K562 (cell line): ENCODE measurements around the gene CMIP. TPM values are rescaled to one million over a fixed set of nuclear protein-coding genes. Genes with fewer than 3 reads are reported as not detected.
A peak's percentile ranks its signal among the peaks of the same experiment; 100 is the strongest.

Source experiments
- CBFA2T3 ChIP-seq: fragments of 450-650 bp; IDR thresholded peaks from 2 replicates; pipeline ENCODE4 v1.6.1; 2017
- CBX2 ChIP-seq: fragments of 200-600 bp; sonication (generic); IDR thresholded peaks from one replicate; pipeline ENCODE4 v1.6.1; 2012; ENCODE audit warnings: mild to moderate bottlenecking, low read length, inconsistent platforms; ENCODE audit not compliant: insufficient read depth, poor library complexity, severe bottlenecking
- GABPB1 ChIP-seq: sonication (generic); formaldehyde crosslinking; IDR thresholded peaks from 2 replicates; pipeline ENCODE4 v1.8.0; 2022; ENCODE audit warnings: mild to moderate bottlenecking, missing genetic modification reagents
- HDAC3 ChIP-seq: fragments of 450-650 bp; IDR thresholded peaks from 2 replicates; pipeline ENCODE4 v1.6.1; 2018; ENCODE audit warnings: borderline replicate concordance, mild to moderate bottlenecking, moderate library complexity; ENCODE audit not compliant: partially characterized antibody
- NCOR1 ChIP-seq: fragments of 450-650 bp; IDR thresholded peaks from 2 replicates; pipeline ENCODE4 v1.6.1; 2016; ENCODE audit warnings: mild to moderate bottlenecking, moderate library complexity
- NR2F6 ChIP-seq: fragments of 450-650 bp; formaldehyde crosslinking; IDR thresholded peaks from 2 replicates; pipeline ENCODE4 v1.4.0; 2020; ENCODE audit warnings: mild to moderate bottlenecking
- POLR2AphosphoS5 ChIP-seq: IDR thresholded peaks from 2 replicates; pipeline ENCODE4 v1.6.1; 2011; ENCODE audit warnings: mild to moderate bottlenecking, low read depth, low read length, moderate library complexity; ENCODE audit not compliant: control insufficient read depth, insufficient read depth
- TCFL5 ChIP-seq: fragments of 250-450 bp; sonication (Bioruptor Pico); conservative IDR thresholded peaks from 2 replicates; pipeline ENCODE4 v1.6.1; 2021; ENCODE audit warnings: mild to moderate bottlenecking, moderate library complexity, matching md5 sums
- XRCC4 ChIP-seq: IDR thresholded peaks from one replicate; pipeline ENCODE4 v1.6.1; 2011; ENCODE audit not compliant: insufficient read depth, insufficient read length; ENCODE audit errors: extremely low read depth
- polyA plus RNA-seq, 8 experiments: library from polyadenylated mRNA; depleted of rRNA in 4 of 8; stranded (reverse) in 5 of 8; unstranded in 3 of 8; fragments of >200 nt; fragmentation: Nextera tagmentation in 2 of 8; fragmentation: Illumina TruSeq in 1 of 8; extraction: Ambion mirVana in 2 of 8; extraction: Trizol in 1 of 8; gene quantifications; 2 replicates each; pipeline versions ENCODE4 v1.2.1 to v1.2.3, GENCODE V29; 2011 to 2014; ENCODE audit warnings: inconsistent platforms in 1 of 8, missing spikeins in 1 of 8
- total RNA-seq, 7 experiments: library from RNA; depleted of rRNA in 6 of 7; stranded (reverse); fragments of >200 nt in 6 of 7; fragmentation: Illumina TruSeq in 2 of 7; extraction: Trizol in 2 of 7; gene quantifications; 2 replicates each; pipeline versions ENCODE4 v1.2.1 to v1.2.3, GENCODE V29; 2011 to 2021; ENCODE audit warnings: low replicate concordance in 1 of 7
- TF ChIP-seq, protein P1 (sequence below): fragments of 450-650 bp; IDR thresholded peaks from 2 replicates; pipeline ENCODE4 v1.6.1; 2016; ENCODE audit warnings: mild to moderate bottlenecking, moderate library complexity
- TF ChIP-seq, protein P2 (sequence below): fragments of 250-450 bp; sonication (Bioruptor Pico); IDR thresholded peaks from 2 replicates; pipeline ENCODE4 v1.8.0; 2022; ENCODE audit warnings: inconsistent platforms
- TF ChIP-seq, protein P3 (sequence below): sonication (generic); formaldehyde crosslinking; IDR thresholded peaks from 2 replicates; pipeline ENCODE4 v1.8.0; 2022; ENCODE audit warnings: mild to moderate bottlenecking, missing genetic modification reagents

CMIP gene
- total and polyA plus RNA-seq, 9 of the 15 experiments (the other 6 are each of a cell fraction or from before 2014, with no cell fraction given): 0.94 to 82.5 (median 10.3) TPM

- TF ChIP-seq, protein P1, sequence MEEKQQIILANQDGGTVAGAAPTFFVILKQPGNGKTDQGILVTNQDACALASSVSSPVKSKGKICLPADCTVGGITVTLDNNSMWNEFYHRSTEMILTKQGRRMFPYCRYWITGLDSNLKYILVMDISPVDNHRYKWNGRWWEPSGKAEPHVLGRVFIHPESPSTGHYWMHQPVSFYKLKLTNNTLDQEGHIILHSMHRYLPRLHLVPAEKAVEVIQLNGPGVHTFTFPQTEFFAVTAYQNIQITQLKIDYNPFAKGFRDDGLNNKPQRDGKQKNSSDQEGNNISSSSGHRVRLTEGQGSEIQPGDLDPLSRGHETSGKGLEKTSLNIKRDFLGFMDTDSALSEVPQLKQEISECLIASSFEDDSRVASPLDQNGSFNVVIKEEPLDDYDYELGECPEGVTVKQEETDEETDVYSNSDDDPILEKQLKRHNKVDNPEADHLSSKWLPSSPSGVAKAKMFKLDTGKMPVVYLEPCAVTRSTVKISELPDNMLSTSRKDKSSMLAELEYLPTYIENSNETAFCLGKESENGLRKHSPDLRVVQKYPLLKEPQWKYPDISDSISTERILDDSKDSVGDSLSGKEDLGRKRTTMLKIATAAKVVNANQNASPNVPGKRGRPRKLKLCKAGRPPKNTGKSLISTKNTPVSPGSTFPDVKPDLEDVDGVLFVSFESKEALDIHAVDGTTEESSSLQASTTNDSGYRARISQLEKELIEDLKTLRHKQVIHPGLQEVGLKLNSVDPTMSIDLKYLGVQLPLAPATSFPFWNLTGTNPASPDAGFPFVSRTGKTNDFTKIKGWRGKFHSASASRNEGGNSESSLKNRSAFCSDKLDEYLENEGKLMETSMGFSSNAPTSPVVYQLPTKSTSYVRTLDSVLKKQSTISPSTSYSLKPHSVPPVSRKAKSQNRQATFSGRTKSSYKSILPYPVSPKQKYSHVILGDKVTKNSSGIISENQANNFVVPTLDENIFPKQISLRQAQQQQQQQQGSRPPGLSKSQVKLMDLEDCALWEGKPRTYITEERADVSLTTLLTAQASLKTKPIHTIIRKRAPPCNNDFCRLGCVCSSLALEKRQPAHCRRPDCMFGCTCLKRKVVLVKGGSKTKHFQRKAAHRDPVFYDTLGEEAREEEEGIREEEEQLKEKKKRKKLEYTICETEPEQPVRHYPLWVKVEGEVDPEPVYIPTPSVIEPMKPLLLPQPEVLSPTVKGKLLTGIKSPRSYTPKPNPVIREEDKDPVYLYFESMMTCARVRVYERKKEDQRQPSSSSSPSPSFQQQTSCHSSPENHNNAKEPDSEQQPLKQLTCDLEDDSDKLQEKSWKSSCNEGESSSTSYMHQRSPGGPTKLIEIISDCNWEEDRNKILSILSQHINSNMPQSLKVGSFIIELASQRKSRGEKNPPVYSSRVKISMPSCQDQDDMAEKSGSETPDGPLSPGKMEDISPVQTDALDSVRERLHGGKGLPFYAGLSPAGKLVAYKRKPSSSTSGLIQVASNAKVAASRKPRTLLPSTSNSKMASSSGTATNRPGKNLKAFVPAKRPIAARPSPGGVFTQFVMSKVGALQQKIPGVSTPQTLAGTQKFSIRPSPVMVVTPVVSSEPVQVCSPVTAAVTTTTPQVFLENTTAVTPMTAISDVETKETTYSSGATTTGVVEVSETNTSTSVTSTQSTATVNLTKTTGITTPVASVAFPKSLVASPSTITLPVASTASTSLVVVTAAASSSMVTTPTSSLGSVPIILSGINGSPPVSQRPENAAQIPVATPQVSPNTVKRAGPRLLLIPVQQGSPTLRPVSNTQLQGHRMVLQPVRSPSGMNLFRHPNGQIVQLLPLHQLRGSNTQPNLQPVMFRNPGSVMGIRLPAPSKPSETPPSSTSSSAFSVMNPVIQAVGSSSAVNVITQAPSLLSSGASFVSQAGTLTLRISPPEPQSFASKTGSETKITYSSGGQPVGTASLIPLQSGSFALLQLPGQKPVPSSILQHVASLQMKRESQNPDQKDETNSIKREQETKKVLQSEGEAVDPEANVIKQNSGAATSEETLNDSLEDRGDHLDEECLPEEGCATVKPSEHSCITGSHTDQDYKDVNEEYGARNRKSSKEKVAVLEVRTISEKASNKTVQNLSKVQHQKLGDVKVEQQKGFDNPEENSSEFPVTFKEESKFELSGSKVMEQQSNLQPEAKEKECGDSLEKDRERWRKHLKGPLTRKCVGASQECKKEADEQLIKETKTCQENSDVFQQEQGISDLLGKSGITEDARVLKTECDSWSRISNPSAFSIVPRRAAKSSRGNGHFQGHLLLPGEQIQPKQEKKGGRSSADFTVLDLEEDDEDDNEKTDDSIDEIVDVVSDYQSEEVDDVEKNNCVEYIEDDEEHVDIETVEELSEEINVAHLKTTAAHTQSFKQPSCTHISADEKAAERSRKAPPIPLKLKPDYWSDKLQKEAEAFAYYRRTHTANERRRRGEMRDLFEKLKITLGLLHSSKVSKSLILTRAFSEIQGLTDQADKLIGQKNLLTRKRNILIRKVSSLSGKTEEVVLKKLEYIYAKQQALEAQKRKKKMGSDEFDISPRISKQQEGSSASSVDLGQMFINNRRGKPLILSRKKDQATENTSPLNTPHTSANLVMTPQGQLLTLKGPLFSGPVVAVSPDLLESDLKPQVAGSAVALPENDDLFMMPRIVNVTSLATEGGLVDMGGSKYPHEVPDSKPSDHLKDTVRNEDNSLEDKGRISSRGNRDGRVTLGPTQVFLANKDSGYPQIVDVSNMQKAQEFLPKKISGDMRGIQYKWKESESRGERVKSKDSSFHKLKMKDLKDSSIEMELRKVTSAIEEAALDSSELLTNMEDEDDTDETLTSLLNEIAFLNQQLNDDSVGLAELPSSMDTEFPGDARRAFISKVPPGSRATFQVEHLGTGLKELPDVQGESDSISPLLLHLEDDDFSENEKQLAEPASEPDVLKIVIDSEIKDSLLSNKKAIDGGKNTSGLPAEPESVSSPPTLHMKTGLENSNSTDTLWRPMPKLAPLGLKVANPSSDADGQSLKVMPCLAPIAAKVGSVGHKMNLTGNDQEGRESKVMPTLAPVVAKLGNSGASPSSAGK: 0 out of 2 replicates have a peak, but pooled peaks have one; percentile 10
- no peak for TF ChIP-seq XRCC4
- TF ChIP-seq CBX2: no peak
- no peak for TF ChIP-seq POLR2AphosphoS5
- TF ChIP-seq, protein P2, sequence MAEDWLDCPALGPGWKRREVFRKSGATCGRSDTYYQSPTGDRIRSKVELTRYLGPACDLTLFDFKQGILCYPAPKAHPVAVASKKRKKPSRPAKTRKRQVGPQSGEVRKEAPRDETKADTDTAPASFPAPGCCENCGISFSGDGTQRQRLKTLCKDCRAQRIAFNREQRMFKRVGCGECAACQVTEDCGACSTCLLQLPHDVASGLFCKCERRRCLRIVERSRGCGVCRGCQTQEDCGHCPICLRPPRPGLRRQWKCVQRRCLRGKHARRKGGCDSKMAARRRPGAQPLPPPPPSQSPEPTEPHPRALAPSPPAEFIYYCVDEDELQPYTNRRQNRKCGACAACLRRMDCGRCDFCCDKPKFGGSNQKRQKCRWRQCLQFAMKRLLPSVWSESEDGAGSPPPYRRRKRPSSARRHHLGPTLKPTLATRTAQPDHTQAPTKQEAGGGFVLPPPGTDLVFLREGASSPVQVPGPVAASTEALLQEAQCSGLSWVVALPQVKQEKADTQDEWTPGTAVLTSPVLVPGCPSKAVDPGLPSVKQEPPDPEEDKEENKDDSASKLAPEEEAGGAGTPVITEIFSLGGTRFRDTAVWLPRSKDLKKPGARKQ (CRISPR knock-in tag): no peak
- 0 out of 2 replicates have a peak, but pooled peaks have one; percentile 11 for TF ChIP-seq GABPB1 (CRISPR knock-in tag)
- TF ChIP-seq NR2F6 (CRISPR knock-in tag): no peak
- peak; percentile 17 for TF ChIP-seq HDAC3
- TF ChIP-seq, protein P3, sequence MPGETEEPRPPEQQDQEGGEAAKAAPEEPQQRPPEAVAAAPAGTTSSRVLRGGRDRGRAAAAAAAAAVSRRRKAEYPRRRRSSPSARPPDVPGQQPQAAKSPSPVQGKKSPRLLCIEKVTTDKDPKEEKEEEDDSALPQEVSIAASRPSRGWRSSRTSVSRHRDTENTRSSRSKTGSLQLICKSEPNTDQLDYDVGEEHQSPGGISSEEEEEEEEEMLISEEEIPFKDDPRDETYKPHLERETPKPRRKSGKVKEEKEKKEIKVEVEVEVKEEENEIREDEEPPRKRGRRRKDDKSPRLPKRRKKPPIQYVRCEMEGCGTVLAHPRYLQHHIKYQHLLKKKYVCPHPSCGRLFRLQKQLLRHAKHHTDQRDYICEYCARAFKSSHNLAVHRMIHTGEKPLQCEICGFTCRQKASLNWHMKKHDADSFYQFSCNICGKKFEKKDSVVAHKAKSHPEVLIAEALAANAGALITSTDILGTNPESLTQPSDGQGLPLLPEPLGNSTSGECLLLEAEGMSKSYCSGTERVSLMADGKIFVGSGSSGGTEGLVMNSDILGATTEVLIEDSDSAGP (CRISPR knock-in tag): 0 out of 2 replicates have a peak, but pooled peaks have one; percentile 46
- no peak for TF ChIP-seq TCFL5 (CRISPR knock-in tag)
- TF ChIP-seq NCOR1: peak; percentile 50; the same call in 1 of the 2 replicates
- TF ChIP-seq CBFA2T3: peak; percentile 40
Observed at GRCh38 chr16:81470796-81471636, 26.4 kb downstream of the CMIP start (continued).
